Loucy (cell line): ENCODE data around the gene DHX16.
"Not testable (repeated sequence)": the region's sequence is repeated elsewhere in the genome, so short reads cannot be mapped to it uniquely, and the experiment has no call there.

ENCODE experiments used
- EZH2phosphoT487 ChIP-seq: fragments of 200-600 bp; IDR thresholded peaks from 2 replicates; pipeline ENCODE4 v1.6.1; 2018; ENCODE audit warnings: antibody characterized with exemption, mild to moderate bottlenecking, moderate library complexity, borderline replicate concordance
- TF ChIP-seq, protein P1 (sequence below): fragments of 200-600 bp; sonication (generic); conservative IDR thresholded peaks from 2 replicates; pipeline ENCODE4 v1.5.1; 2014; ENCODE audit warnings: mild to moderate bottlenecking, antibody characterized with exemption, low read length

GRCh38 chr6:30657922-30658321, 14.9 kb downstream of the DHX16 start:
- TF ChIP-seq, protein P1, sequence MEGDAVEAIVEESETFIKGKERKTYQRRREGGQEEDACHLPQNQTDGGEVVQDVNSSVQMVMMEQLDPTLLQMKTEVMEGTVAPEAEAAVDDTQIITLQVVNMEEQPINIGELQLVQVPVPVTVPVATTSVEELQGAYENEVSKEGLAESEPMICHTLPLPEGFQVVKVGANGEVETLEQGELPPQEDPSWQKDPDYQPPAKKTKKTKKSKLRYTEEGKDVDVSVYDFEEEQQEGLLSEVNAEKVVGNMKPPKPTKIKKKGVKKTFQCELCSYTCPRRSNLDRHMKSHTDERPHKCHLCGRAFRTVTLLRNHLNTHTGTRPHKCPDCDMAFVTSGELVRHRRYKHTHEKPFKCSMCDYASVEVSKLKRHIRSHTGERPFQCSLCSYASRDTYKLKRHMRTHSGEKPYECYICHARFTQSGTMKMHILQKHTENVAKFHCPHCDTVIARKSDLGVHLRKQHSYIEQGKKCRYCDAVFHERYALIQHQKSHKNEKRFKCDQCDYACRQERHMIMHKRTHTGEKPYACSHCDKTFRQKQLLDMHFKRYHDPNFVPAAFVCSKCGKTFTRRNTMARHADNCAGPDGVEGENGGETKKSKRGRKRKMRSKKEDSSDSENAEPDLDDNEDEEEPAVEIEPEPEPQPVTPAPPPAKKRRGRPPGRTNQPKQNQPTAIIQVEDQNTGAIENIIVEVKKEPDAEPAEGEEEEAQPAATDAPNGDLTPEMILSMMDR = not testable (repeated sequence)
- not testable (repeated sequence) for TF ChIP-seq EZH2phosphoT487
